ENCODE measurements around the gene ATL2.

DNA sequence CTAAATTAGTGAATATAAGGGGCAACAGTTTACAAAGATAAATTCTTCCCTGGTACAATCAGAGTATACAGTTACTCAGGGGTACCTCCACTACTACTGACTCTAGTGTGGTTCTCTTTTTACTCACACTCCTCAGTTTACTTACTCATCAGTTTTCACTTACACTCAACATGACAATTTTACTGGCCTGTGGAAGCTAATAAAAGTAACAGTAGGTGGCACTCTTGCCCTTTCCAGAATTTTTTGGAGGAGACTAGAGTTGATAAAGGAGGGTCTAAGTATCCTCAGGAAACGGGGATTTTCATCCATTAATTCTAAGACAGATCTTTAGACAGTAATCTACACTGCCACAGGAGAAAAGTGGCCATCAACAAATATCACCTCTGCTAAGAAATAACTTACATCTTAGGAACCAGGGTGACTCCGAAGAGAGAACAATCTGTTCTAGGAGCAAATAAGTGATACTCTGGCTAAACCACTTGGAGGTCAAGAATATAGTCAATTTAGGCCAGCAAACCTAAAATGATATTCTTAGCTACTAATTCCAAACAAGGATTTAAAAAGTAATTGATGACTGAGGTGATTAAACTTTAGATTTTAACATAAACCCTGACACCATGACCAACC lies 61.3 kb downstream of the ATL2 start:
- TF ChIP-seq EZH2 (IDR thresholded peaks at IDR 0.05; ENCODE audit: low read length, missing control alignments), result no peak
- TF ChIP-seq, protein P1, sequence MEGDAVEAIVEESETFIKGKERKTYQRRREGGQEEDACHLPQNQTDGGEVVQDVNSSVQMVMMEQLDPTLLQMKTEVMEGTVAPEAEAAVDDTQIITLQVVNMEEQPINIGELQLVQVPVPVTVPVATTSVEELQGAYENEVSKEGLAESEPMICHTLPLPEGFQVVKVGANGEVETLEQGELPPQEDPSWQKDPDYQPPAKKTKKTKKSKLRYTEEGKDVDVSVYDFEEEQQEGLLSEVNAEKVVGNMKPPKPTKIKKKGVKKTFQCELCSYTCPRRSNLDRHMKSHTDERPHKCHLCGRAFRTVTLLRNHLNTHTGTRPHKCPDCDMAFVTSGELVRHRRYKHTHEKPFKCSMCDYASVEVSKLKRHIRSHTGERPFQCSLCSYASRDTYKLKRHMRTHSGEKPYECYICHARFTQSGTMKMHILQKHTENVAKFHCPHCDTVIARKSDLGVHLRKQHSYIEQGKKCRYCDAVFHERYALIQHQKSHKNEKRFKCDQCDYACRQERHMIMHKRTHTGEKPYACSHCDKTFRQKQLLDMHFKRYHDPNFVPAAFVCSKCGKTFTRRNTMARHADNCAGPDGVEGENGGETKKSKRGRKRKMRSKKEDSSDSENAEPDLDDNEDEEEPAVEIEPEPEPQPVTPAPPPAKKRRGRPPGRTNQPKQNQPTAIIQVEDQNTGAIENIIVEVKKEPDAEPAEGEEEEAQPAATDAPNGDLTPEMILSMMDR (conservative IDR thresholded peaks at IDR 0.05 in 1 of 2, IDR thresholded peaks at IDR 0.05 in 1 of 2; ENCODE audit: low read depth in 1 of 2, low read length in 2 of 2), result peak; percentile 65 to 74

Data from fibroblast of lung (primary cell).